CD4-positive, alpha-beta T cell treated with Interleukin-15 for 4 hours (primary cell): ENCODE measurements around the gene SEMA6A.

Experiments
- DNase-seq: peaks from one replicate; pipeline ENCODE4 v3.0.0-alpha.2; 2020; ENCODE audit warnings: low spot score

The SEMA6A gene

DNA sequence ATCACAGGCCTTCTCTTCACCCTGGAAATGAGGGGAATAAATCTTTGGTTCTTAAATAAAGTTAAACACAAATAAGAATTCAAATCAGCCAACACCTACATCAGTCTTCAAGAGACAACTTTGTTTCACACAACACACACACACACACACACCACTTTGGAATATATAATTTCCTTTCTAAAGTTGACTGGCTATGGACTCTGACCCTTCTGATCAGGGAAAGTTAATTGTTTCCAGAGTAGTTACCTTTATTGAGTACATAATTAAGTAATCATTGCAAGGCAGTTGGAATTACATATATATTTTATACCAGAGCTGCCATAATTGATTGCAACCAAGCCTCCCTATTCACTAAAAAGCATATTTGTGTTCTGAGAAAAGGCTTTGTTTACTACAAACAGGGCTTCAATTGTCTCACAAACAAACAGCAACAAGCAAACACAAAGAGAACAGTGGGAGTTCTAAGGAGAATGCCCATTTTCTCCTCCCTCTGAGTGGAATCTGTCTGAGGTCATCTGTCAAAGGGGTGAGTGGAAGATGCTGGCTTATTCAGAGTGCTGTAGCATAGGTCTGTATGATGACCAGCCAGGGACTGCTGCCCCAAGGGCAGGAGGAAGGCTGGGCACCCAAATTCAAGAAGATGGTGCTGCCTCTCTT is 136.6 kb downstream of the SEMA6A start:
- DNase-seq = no peak

- DNase-seq = no peak
These were observed 137.3 kb downstream of the SEMA6A start for GRCh38 chr5:116437351-116437705.

- no peak for DNase-seq
These were observed 137.8 kb downstream of the SEMA6A start for GRCh38 chr5:116436674-116437350.

DNA sequence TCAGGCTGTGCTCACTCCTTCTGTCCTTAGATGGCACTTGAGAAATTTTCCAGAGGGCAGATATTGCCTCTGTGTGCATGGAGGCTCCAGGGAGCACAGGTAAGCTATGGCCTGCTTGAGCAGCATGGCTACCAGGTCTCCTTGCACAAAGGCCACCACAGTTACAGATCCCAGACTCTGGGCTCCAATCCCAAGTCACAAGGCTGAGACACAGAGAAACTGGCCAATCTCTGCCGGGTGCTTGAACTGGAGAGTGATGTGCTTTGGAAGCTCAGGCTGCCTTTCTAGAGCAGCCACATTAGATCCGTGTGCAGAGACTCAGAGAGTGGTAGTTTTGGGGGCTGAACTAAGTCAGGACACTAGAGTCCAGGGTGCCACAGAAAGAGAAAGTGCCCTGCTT is 145.7 kb downstream of the SEMA6A start:
- DNase-seq = no peak

DNA sequence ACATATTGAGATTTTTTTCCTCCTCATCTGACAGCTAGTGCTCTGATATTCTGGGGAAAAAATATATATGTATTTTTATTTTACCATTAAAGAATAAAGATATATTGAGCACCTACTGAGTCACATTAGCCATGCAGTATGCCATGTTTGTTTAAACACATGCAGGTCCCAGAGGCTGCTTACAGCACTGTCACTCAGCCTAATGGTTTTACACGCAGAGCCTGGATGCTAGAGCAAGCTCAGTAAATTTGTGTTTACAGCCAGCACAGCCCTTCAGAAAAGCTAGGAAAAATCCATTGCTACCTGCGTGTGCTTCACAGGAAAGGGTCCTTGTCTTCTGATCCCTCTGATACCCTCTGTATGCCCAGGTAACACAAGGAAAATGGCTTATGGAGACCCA is 146.2 kb downstream of the SEMA6A start:
- no peak for DNase-seq

DNA sequence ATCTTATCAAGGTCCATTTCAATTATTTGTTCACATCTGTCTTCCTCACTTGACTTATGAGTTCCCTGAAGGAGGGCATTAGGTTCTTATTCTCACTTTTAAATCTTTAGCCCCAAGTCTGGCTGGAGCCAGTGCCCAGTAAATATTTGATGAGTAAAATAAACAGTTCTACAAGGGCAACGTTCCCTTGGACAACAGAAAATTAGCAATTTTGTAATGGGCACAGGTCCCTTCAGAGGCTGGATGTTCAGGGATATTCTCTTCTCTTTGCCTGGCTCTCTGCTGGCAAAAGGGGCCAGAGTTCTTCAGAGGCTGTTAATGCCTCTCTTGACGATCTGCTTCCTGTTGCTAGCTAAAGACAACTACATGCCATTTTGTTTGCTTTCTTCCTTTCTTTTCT is 149.7 kb downstream of the SEMA6A start:
- no peak for DNase-seq

GRCh38 chr5:116424258-116424615 is 150.4 kb downstream of the SEMA6A start:
- DNase-seq = no peak

DNA sequence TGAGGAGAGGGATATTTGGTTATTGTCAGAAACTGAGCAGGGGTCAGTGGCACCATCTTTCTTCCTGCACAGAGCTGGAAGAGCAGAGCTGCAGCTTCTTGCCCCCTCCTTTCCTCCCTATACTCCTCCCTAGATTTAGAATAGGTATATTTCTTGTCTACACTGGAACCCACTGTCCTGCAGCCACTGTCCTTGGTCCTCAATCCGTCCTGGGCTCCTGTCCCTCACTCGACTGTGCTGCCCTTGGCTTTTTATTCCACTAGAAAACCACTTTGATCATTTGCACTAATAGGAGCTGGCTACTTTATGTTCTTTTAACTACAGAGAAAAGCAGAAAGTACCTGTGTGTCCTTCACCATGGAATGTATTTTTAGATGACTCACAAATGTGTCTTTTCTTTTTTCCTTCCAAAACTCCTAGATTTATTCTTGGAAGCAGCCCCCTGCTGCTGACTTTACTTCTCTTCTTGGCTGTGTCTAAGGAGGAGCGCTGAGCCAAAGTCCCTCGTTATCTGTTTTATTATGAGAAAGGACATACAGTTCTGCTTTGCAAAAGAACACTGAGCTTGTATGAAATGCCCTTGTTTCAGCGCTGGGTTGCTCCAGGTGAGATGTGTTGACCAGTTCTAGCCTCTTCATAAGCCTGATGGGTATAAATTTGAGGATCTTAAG is 150.9 kb downstream of the SEMA6A start:
- DNase-seq = no peak

- no peak for DNase-seq
These were observed 151.5 kb downstream of the SEMA6A start for GRCh38 chr5:116423141-116423540.

GRCh38 chr5:116421080-116421629 is 153.5 kb downstream of the SEMA6A start:
- DNase-seq = no peak

DNA sequence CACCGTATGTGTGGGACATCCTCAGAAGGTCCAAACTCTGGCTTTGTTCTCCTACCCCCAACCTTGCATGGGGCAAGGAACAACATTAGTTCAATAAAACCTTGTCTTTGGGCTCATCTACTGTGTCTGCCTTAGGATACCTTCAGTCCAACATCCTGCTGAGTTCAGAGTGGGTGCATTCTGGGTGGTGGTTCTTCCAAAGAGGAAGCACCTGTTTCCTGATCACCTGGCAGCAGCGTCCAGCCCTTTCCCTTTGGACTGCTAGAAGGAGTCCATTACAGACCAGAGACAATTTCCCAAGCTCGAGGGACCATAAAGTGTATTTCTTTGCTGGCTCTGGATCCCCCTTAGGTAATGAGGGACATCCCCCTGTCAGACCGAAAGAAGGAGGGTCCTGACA is 154.1 kb downstream of the SEMA6A start:
- no peak for DNase-seq

GRCh38 chr5:116419258-116419657 is 155.4 kb downstream of the SEMA6A start:
- no peak for DNase-seq

DNA sequence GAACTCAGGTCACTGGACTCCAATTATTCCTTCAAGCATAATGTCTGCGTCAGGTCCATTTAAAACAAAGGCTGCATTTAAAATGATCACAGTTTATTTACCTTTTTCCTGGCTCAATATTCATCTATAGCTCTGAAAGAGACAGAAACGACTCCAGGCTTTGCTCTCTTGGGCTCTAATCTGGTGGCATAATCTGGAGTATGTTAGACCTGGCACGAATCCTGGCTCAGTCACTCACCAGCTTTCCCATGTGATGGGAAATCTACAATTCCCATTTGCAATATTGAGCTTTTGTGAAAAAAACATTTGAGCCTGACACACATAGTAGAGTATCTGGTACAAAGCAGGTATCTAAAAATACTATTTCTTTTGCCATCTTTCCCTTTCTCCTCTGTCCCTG is 155.8 kb downstream of the SEMA6A start:
- no peak for DNase-seq

DNA sequence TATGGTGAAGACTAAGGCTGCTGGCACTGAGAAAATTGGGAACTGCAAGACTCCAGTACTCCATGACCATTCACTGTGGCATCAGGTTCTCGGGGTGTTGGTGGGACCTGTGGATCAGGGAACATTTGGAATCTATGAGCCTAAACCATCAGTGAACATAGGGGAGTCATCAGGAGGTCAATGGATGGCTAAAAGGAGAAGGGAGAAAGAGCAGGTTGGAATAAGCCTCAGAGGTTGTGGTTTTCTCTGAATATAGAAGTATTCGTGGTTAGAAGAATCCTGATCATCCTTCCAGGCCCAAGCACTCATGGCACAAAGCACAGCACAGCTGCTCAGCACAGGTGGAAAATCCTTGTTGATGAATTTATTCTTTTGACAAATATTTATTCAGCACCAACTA is 156.6 kb downstream of the SEMA6A start:
- no peak for DNase-seq

GRCh38 chr5:116415989-116416388 is 158.6 kb downstream of the SEMA6A start:
- no peak for DNase-seq

GRCh38 chr5:116415182-116415581 is 159.4 kb downstream of the SEMA6A start:
- no peak for DNase-seq

GRCh38 chr5:116411101-116411571 is 163.5 kb downstream of the SEMA6A start:
- no peak for DNase-seq

DNA sequence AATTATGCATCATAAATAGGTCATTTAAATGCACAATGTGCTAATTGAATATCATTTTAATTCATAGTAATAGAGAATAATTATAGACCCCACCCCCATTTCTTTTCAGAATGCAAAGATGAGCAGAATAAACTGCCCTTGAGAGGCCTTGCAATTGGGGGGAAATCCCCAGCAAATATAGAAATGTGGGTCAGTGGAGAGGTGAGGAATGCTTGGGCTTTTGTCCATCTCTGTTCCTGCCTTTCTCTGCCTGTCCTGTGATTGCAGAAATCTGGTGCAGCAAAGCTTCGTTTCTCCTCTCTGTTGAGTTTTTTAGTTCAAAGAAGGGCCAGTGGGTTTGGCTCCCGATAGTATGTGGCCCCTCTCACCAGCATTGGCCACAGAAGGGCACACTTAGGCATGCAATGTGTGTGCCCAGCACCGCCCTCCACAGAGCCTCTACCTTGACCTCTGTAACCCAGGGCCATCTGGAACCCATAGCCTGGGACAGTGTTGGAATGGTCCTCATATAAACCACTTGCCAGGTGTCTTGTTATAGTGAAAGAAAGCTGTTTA is 164.2 kb downstream of the SEMA6A start:
- DNase-seq = no peak

- no peak for DNase-seq
These were observed 164.9 kb downstream of the SEMA6A start for GRCh38 chr5:116409591-116410296.

DNA sequence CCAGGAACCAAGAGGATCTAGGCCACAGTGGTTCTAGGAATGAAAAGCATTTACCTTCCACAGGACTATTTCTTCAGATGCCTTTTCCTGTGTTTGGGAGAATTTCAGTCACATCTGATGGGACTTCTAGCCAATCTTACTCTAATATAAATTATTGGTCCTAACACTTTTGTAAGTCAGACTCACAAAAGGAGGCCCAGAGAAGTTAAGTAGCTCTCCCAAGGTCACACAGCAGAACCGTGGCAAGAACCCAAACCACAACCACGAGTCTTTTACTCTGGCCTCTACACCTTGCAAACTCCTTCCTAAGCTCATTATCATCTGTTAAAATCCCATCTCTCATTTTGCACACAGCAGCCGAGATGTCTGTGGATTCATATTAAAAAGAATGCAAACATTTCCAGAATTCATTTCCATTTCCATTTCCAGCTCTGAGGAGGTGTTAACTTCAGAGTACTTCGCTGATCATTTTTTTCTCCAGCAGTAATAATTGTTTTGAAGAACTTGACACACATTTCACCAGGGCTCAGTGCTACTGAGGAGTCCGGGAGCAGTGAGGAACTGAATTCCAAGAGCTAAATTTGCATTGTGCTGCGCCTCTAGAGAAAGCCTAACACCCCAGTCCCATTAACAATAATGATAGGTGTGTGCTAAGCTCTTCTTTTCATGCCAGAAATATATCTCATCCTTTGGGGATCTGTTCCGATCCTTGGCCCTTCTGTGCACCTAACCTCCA is 168.1 kb downstream of the SEMA6A start:
- no peak for DNase-seq

DNA sequence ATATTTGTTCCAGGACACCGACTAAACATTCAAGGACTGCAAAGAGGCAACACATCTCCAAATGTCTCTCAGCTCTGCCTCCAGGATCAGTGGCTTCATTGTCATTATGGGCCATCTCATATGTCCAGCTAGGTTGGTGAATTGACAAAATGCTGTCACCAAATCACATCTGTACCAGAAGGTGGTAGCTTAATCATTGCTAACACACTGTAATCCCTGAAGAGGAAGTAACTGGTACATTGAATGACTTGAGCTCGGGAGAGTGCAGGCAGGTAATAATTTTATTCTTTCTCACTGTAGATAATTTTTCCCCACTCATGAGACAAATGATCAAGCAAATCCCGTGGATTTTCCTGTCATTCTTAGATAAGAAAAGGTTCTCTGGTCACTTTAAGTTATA is 169.8 kb downstream of the SEMA6A start:
- DNase-seq = no peak

DNA sequence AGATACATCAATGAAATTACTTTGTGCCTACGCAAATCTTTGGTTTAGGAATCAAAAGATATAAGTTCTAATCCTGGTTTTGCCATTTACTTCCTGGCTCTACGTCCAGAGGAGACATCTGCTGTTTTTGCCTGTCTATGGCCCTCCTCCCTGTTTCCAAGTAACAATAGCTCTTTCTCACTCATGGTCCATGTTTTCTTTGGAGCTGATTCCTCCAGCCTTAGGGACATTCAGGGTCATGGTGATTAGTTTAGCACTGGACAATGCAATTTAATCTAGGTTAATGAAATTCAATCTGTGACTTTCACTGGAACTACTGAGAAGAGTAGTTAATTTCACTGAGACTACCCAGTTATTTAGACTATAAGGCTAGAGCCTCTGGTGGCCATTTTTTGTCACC is 170.6 kb downstream of the SEMA6A start:
- DNase-seq = no peak
